NCI-H1694 (cell line): ENCODE data around the gene TMEM242.
"Not testable (repeated sequence)": the region's sequence is repeated elsewhere in the genome, so short reads cannot be mapped to it uniquely, and the experiment has no call there.

Experiments
- DNase-seq: peaks from one replicate; lab custom pipeline; 2025; lab: John Stamatoyannopoulos, UW

Gene TMEM242

DNA sequence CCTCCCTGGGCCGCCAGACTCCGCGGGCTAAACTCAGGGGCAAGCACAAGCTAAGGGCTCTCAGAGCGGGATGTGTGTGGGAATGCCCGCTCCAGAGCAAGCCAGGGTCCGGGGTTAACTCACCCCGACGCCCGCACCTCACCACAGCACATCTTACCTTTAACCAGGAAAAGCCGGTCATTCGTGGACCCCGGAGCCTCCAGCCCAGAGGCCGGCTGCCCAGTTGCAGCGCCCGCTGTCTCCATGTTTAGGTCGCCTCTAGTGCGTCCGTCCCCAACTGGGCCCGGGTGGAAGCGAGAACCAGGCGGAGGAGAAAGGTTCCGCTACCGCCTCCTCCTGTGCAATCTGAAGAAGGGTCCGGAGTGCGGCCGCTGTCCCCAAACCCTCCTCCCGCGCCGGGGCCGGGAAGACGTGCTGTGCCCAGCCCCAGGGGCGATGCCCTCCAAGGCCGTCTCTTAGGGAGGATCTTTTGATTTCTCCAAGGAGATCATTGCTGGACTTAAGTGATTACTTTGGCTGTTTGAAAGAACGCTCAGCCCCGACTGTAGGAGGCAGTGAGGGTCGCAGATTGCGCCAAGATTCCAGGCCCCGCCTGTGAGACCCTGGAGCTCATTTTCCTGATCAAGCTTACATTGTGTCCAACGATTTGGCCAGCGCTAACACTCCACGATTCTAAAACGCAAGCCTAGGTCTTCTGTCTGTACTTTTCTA is at the start of gene TMEM242:
Gene TMEM242, minus strand, starts transcription at position 265 of the 711 bp plus-strand sequence. Its CDS starts 20 bp downstream, at position 245.
- no peak for DNase-seq

DNA sequence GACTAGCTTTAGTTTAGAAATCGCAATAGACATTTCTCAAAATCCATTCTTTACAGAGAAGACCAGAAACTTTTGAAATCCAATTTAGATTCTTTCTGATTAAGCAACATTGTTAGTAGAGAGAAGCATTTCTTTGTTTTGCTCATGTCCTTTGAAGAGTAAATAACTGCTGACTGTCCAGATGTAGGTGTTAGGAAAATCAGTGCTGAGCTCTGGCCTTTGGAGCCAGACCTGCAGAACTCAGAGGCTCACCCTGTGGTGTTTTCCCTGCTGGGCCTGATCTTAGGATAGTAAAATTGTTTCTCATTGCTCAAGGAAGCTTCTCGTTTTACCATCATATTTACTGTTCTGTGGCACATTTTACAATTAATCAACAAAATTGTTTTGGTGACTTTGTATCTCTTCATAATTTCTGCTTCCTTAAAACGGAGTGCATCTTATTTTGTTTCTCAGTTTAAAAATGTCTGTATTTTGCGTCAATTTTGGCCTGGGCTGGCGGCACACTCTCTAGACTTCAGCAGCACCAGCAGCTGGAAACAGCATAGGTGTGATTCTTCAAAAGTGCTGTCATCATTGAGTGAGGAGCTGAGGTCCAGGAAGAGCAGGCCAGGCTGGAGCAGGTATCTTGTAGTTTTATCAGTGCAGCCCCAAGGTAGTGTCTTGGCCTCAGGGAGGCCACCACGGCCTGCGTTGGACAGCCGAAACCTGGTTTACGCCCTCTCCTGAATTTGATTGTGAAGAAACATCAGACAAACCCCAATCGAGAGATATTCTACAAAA is 49.4 kb upstream of the TMEM242 start:
- DNase-seq: no peak

DNA sequence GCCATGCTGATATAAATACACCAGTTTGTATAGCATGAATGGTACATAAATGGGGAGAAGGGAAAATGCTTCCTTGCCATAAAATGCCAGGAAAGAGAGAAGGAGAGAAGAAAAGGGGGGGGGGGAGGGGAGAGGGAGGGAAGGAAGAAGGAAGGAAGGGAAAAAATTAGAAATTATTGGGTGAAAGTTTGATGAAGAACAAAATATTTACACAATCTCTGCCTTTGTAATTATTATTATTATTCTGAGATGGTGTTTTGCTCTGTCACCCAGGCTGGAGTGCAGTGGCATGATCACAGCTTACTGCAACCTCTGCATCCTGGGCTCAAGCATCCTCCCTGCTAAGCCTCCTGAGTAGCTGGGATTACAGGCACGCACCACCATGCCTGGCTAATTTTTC is 47.4 kb upstream of the TMEM242 start:
- DNase-seq: no peak

DNA sequence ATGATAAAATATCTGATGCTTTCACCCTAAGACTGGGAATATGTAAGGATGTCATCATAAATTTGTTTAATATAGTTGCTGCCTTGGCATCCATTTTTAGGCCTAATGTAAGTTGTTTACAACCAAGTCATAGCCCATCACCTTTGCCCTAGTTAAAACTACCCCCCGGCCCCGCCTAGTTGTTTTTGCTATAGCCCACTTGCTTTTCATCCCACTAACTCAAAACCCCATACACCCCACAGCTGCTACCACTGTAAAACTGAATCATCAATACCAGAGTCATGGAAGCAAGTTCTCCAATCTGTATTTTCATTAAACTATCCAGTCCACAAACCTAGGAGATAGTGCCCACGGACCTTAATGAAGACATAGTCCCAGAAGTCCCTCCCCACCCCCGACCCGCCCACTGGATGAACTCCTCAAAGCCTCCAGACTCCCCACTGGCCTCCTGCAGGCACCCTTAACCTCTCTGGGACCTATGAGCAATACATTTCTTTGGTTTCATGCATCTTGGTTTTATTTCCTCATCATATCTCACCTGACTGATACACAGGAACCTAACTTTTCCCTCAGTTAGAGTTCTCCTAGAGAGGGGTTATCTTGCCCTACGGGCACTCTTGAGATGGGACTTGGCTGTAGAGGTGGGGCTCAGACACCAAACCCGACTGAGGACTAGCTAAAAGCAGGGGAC is 45.2 kb upstream of the TMEM242 start:
- DNase-seq: no peak

DNA sequence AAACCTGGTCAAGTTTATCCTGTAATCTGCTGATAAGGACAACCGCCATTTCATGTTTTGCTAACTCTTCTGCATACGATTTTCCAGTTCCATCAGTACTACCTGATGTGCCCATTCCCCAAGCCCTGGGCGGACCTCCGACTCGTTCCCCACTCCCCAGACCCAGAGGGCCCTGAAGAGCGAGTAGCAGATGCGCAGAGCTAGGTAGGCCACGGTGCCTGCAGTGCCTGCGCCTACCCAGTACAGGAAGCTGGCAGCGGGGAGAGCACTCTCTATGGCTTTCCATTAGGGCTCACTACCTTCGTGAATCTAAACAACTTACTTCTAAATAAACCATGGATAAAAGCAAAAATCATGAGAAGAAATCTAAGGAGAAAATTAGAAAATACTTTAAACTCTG is 43.3 kb upstream of the TMEM242 start:
- no peak for DNase-seq

DNA sequence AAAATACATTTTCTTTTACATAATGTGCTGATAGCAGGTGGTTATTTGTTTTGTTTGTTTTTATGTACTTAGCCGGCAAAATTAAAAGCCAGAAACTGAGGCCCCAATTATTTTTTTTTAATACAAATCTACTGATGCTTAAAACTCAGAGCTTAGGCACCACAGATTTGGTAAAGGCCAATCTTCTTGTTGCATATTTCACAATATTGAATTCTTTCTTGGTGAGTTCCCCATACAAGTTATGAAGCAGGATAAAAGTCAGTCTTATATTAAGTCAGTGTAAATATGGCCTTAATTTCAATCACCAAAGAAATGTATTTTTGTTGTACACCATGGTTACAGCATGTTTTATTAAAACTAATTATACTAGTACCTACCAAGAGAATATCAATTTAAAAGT is 41.4 kb upstream of the TMEM242 start:
- no peak for DNase-seq

DNA sequence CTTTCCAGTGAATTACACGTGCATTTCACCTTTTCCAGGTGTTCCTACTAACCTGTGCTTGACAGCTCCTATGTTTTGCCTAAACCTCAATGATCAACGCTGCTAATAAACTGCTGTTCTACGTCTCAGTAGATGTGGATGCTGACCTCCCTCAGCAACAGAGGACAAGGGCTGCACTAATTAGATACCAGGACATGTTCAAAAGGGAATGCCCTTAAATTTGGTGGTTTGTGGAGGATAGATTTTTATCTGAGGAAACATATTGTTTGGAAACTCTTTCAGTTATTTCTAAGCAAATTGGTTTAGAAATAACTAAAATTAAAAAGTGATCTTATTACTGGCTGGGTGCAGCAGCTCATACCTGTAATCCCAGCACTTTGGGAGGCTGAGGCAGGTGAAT is 38.6 kb upstream of the TMEM242 start:
- no peak for DNase-seq

DNA sequence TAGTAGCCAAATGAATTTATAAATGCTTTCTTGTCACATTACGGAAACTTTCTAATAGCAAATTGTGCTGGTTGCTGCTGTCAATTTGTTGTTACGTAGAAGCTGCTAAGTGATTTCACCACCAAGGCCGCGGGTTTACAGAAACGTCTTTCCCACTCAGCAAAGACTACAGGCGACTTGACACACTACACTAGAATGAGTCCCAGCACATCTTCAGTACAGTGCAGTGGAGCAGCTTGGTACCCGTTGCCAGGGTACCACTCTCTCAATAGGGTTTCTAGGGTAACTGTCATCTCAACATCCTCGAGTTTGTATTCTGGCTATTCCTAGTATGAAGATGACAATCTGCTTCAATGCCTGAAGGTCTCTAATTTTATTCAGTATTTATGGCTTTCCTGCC is 35.0 kb upstream of the TMEM242 start:
- DNase-seq: no peak

DNA sequence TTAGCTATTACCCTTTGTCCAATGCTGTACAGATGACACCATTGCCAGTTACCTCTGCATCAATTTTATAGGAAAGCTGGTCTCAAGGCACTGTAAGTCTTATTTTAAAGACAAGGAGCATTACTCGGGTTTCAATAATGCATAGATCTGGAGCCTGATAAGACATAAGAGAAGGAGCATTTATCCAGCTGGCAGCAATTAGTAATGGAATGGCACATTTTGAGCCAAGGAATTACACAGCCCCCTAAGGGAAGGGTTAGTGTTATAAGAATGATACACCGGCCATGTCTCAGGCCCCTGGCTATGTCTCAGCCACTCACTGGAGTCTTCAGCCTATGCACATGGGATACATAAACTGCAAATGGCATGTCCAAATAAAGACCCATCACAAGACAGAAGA is 23.1 kb upstream of the TMEM242 start:
- no peak for DNase-seq

DNA sequence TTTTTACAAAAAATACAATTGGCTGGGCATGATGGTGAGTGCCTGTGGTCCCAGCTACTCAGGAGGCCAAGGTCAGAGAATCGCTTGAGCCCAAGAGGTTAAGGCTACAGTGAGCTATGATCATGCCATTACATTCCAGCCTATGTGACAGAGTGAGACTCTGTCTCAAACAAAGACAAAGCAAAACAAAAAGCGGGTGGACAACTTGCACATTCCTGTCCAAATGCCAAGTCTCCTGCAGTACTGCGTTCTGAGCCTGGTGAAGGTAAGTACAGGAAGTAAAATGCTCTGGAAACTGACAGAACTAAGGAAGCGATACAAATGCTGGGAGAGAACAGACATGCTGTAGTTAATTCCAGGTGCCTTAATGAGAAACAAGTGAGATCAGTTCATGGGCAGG is 20.4 kb upstream of the TMEM242 start:
- no peak for DNase-seq

DNA sequence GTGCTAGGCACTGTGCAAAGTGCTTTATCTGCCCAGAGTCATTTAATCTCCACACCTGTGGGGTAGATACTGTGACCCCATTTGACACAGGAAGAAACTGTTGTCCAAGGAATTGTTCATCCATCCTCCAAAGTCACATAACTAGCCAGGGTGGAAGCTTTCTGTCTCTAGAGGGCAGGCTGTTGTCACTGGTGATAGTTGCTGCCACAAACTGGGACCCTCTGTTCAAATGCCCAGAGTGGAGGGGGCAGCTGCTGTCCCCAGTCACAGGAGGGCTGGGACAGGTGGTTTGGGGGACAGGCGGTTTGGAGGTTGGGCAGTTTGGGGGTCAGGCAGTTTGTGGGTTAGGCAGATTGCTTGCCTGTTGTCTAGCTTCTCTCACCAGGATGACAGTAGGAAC is 16.1 kb upstream of the TMEM242 start:
- DNase-seq: no peak

DNA sequence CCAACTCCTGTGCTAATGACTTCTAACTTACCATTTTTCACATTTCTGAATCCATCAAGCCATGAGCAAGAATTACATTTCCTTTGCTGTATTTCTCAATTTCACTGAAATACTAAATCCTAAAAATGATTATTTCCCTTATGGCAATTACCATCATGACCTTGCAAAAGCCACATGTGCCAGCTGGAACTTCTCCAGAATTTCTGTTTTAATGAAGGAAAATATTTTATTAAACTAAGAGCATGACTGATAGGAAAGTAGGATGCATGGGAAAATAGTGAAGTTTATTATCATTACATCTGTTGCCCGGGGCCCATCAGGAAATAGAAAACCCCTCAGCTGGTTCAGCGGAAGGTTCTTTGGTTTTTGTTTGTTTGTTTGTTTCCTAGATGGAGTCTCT is 14.4 kb upstream of the TMEM242 start:
- DNase-seq: no peak

DNA sequence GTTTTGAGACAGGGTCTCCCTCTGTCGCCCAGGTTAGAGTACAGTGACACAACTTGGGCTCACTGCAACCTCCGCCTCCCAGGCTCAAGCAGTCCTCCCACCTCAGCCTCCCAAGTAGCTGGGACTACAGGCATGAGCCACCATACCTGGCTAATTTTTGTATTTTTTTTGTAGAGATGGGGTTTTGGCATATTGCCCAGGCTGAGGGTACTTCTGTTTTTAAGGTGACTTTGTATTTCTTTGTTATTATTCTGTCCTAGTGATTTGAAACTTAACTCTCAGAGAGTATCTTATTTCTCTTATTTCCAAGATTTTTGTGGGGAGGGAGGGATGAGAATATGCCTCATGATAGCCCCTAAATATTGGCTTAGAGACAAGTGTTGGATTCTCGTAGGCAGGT is 14.0 kb upstream of the TMEM242 start:
- DNase-seq: not testable (repeated sequence)

DNA sequence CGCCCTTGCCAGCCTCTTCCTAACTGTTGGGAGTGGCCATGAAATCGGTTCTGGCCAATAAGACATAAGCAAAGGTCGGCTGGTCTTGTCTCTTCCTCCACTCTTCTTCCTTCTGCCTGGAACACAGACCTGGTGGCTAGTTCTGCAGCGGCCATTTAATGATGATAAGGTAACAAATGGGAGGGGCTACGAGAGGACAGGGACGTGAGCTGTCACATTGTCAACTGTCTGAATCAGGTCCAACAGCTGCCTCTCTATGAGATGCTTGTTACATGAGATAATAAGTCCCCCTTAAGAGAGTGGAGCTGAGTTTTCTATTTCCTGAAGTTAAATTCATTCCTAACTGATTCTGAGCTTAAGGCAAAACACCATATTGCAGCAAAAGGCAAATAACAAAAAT is 12.5 kb upstream of the TMEM242 start:
- no peak for DNase-seq

DNA sequence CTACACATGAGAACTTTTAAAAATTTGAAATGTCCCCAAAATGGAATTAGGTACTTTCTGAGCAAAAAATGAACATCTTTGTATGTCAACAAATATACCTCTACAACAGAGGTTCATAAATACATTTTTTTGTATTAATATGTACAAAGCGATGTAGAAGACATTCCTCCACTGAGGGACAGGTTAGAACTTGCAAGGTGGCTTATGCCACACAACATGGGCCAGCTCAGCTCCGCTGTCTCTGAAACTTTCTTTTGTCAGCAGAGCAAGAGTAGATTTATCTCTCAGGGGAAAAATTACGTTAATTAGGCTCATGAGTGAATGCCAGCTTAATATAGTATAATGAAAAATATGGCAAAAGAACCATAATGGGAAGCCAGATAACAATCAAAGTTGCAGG is 10.6 kb upstream of the TMEM242 start:
- no peak for DNase-seq

DNA sequence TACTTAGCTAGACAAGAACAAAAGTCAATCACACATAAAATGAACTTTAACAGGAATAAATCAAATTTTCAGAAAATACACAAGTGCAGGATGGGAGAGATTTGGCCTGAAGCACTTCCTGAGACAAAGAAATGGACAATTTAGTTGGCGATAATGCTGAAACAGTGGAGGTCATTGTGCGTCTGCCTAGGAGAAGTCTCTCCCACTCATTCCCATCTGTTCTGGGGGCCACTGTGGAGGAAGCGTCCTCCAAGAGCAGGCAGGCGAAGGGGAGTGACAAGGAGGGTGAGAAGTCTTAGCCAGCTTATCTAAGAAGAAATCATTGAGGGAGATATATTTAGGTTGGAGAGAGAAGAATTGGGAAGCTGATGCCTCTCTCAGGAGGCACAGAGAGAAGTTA is 10.2 kb upstream of the TMEM242 start:
- no peak for DNase-seq

DNA sequence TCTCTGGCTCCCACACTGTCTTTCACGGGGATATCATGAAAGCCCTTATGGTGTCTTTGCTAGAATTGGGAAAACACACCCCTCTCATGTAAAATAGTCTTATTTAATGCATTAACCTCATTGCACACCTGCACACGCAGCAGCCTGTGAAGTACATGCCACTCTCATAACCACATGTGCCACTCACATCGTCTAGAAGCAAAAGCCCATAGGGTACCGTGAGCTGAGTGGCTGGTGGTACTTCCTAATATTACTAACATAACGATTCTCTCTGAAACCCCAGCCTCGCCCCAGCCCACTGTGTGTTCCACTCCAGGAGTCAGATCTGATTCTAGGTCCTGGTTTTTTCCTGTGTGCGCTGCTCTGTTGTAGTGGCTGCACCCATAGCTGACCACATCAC is 9.5 kb upstream of the TMEM242 start:
- no peak for DNase-seq

DNA sequence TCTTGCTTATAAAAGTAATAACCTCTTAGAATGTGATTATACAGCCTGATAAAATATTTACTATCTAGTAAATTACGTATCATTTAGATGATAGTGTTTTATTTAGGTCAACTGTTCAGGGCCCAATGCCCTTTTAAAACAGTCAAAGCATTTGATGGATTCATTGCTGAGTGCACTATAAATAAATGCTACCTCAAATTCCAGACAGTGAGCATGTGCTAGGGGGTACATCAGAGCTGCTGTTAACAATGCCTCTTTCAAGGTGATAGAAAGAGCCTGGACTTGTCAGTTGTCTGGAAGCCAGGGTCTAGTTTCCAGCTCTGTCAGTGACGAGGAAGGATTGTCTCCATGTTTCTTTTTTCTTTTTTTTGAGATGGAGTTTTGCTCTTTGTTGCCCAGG is 7.5 kb upstream of the TMEM242 start:
- no peak for DNase-seq

DNA sequence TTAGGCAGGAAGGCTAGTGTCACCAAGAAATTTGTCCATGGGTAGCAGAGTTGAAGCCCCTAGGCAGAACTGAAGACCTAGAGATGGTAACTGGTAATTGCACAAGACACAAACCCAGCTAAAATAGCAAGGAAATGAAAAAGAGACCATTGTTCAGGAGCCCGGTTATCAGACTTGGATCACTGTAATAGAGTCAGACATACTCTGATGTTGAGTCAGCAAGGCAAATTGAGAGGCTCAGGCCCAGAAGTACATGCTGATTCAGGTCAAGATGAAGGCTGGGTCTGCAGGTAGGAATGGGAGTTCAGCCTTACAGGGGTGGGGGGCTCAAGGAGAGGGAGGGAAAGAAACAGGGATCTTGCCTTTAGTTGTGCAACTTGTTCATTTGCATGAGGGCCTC is 6.5 kb upstream of the TMEM242 start:
- DNase-seq: no peak

DNA sequence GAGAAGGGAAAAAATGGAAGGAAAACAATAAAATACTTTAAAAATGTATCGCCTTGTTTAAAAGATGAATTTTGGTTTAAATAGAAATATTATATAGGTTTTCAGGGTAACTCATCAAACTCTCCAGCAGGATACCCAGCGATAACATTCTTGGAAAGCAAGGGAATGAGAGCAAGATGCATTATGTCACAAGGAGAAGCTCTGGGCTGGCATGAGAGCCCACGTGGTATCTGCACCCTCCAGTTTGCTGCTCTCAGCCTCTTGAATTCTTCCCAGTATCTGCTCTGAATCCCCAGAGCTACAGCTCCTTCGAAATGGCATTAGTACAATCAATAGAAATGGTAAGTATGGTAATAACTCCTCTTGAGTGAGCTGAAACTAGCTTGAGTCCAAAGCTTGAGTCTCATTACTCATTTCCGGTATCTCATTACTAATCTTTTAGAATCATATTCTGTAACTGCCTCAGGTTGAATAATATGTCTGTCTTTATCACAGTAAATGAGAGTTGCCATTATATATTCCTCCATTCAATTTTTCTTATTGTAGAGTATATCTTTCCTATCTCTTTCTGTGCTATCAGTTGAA is 4.9 kb upstream of the TMEM242 start:
- no peak for DNase-seq

DNA sequence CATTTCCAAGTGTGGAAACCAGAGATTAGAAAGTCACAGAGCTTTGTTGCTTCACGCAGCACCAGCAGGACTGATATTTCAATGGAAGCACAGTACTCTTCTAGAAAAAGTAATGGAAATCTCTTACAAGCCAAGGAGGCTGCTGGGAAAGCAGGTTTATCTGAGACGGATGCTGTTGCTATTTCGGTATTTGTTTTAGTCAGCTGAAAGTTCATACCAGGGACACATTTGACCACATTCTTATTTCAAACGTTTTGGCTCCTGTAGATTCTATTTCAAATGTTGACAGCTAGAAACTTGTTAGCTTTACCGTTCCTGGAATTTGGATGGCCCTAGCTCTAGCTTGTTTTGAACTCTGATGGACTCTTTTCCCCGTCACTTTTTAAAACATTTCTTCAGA is 3.7 kb upstream of the TMEM242 start:
- DNase-seq: no peak

DNA sequence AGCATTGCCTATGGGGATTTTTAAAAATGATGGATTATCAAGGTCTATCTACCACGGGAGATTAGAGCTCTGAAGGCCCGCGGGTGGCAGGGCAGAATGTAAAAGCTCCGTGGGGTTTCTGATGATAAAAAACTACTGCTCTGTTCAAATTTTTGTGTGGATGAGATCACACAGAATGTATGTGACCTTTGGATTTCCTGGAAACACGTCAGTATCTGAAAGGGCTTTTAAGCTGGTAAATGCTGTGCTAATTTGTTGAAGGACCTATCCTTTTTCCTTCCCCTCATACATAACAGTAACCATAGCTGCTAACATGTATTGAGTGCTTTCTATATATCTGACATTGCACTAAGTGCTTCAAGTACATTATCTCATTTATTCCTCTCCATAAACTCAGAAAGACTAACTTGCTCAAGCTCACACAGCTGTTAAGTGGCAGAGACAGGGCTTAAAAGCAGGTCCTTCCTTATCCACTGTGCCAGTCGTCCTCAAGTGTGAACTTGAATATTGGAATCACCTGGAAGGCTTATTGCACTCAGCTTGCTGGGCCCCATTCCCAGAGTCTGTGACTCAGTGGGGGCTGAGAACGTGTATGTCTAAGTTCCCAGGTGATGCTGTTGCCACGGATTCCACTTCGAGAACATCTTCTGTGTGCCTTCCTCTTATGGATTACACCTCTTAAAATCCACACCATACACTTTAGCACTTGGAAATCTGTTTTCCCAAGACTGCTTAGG is 1.9 kb upstream of the TMEM242 start:
- no peak for DNase-seq
